GM13977 (cell line): Measurements from ENCODE around the gene SDHAF2.
"Not testable (repeated sequence)": the region's sequence is repeated elsewhere in the genome, so short reads cannot be mapped to it uniquely, and the experiment has no call there.

Experiments
- DNase-seq: peaks from one replicate; pipeline ENCODE4 v3.0.0; 2012; ENCODE audit warnings: low spot score
- in situ Hi-C: fragments of 300-500 bp; cut with MboI; formaldehyde crosslinking; loops from one replicate; pipeline ENCODE4 v1.12.0; 2022; ENCODE audit warnings: low sequenced_read_pairs, low pct_unique_long_range_greater_than_20kb, mixed read lengths, inconsistent platforms; ENCODE audit not compliant: unreplicated experiment
- TF ChIP-seq, protein P1 (sequence below): IDR thresholded peaks from 2 replicates; pipeline ENCODE4 v1.5.1; 2012; ENCODE audit warnings: mild to moderate bottlenecking, control low read depth; ENCODE audit not compliant: insufficient read depth; ENCODE audit errors: extremely low read depth, missing control alignments

SDHAF2 gene

DNA sequence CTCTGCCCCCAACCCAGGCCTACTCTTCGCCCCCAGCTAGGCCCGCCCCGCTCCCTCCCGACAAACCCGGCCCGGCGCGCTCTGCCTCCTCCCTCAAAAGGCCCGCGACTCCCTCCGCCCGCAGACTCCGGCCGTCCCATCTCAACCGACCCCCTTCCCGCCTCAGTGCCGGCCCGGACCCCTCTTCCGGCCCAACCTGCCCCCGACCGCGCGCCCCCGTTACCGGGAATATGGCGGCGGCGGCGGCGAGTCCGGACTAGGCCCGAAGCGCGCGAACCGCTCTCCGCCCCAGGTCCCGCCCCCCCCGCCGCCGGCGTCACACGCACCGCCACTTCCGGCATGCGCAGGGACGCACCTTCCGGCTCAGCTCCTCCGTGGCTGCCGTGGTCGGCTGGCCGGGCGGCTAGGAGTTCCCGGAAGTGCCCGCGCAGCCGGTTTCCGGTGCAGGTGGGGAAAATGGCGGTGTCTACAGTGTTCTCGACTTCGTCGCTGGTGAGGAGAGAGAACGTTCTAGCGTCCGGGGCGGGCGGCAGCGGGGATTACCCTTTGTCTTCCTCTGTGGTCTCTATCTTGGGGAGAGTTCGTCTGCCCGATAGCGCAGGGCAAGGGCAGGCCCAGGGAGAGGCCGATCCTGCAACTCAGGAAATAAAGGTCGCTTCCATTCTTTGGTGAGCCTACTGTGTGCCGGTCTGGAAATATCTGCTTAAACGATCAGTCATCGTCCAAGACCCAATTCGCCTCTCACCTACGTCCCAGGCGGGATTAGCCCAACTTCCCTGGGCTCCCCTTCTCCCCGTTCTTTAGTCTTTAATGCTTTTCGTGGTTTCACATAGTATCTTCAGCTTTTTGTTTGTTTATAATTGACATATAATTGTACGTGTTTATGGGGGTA lies at the start of gene SDHAF2, which contains the start of gene CPSF7:
SDHAF2 (plus strand) TSS at position 434 of the 892 bp plus-strand sequence; CDS start at position 457, 23 bp downstream.
CPSF7 (minus strand) TSS at position 285 of the 892 bp plus-strand sequence. CDS start 740 bp downstream, outside the sequence.
- in situ Hi-C loops, result no loop called here
- DNase-seq, result peak; percentile 97
- TF ChIP-seq, protein P1, sequence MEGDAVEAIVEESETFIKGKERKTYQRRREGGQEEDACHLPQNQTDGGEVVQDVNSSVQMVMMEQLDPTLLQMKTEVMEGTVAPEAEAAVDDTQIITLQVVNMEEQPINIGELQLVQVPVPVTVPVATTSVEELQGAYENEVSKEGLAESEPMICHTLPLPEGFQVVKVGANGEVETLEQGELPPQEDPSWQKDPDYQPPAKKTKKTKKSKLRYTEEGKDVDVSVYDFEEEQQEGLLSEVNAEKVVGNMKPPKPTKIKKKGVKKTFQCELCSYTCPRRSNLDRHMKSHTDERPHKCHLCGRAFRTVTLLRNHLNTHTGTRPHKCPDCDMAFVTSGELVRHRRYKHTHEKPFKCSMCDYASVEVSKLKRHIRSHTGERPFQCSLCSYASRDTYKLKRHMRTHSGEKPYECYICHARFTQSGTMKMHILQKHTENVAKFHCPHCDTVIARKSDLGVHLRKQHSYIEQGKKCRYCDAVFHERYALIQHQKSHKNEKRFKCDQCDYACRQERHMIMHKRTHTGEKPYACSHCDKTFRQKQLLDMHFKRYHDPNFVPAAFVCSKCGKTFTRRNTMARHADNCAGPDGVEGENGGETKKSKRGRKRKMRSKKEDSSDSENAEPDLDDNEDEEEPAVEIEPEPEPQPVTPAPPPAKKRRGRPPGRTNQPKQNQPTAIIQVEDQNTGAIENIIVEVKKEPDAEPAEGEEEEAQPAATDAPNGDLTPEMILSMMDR, result no peak

DNA sequence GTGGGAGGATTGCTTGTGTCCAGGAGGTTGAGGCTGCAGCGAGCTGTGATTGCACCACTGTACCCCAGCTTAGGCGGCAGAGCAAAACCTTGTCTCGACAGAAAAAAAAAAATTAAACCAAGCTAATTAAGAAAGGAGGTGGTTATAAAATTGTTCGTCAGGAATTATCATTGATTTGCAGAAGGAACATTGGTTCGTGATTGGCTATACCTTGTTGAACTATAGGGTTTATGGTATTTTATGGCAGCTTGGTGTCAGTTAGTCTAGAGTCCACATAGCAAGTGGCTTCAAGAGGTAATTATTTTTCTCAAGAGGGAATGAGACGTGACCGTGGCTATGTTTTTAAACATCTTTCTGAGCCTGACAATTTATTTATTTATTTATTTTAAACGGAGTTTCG lies 49.0 kb upstream of the SDHAF2 start:
- no peak for DNase-seq
- TF ChIP-seq, protein P1, result no peak
- in situ Hi-C loops, result loop anchor here (10.0 kb wide), 1 partner anchor 46 kb away; the partner anchor contains the start of genes DDB1 and TKFC

GRCh38 chr11:61383859-61384258 lies 46.1 kb upstream of the SDHAF2 start:
- not testable (repeated sequence) for DNase-seq
- in situ Hi-C loops, result loop anchor here (10.0 kb wide), 1 partner anchor 49 kb away; the partner anchor contains the start of genes DDB1 and TKFC

DNA sequence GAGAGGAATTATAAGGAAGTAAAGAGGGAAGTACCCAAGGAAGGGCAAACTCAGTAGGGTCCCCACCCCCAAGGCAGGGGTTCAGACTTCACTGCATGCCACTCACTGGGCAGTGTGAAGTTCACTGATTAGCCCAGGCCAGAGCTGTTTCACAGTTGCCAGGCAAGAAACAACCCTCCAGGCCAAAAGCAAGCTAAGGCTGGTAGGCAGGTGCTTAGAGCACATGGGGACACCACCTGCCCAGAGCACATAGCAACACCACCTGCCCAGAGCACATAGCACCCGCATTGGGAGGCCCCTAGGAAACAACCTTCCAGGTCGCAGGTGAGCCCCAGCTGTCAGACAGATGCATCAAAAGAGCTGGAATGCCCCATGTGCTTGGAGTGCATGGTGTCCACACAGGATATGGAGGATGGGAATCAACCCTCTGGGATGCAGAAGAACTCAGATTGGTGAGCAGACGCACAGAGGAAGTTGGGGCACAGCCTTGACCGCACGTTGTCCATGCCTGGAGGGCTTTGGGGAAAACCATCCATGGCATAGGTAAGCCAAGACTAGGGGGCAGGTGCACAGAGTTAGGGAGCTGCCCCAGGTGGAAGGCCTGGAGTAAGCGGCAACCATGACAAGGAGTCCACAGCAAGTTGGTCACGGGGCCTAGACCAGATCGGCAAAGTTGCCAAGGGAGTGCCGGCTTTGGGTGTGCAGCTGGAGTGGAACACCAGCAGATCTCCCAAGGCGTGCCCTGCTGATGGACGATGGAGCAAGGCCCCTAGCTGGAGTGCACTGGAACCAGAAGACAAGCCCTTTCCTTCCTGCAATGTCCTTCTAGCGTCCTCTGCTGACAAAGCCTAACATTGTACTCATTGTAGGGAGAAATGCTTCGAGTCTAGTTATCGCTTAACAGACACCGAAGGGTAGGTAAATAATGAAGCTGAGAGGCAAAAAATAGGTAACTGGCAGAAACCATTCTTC lies 45.4 kb upstream of the SDHAF2 start:
- in situ Hi-C loops, result loop anchor here (10.0 kb wide), 1 partner anchor 50 kb away; the partner anchor contains the start of genes DDB1 and TKFC
- TF ChIP-seq, protein P1, result peak; percentile 42
- peak; percentile 34 for DNase-seq

- TF ChIP-seq, protein P1, result no peak
- DNase-seq, result no peak
- in situ Hi-C loops, result no loop called here
These were observed 39.8 kb upstream of the SDHAF2 start for GRCh38 chr11:61390161-61390560.

DNA sequence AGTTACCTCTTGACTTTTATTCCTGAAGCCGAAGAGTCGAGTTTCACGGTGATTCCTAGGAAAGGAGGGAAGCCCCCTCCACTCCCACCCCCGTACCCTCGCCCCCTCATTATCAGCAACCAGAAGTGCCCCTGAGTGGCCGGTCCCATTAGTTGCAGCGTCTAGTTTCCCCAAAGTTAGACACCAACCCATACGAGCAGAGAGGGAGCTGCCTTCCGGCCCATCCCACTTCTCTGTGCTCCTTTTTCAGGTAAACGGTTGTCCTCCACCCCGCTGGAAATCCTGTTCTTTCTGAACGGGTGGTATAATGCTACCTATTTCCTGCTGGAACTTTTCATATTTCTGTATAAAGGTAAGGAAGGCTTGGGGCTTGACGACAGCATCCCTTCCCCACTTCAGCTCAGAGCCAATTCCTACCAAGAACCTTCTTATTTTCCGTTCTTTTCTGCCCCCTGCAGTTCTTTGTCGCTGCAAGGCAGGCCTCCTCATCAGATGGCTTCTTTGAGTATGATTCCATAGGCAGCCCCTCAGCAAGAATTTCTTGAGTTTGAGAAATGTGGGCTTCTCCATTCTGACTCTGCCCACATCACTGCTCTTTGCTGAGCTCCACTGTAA lies 36.8 kb upstream of the SDHAF2 start:
- peak; percentile 56 for DNase-seq
- in situ Hi-C loops, result no loop called here
- TF ChIP-seq, protein P1, result peak; percentile 44
